Measurements from ENCODE around the gene BSG.
"Not testable (repeated sequence)": the region's sequence is repeated elsewhere in the genome, so short reads cannot be mapped to it uniquely, and the experiment has no call there.

The BSG gene

DNA sequence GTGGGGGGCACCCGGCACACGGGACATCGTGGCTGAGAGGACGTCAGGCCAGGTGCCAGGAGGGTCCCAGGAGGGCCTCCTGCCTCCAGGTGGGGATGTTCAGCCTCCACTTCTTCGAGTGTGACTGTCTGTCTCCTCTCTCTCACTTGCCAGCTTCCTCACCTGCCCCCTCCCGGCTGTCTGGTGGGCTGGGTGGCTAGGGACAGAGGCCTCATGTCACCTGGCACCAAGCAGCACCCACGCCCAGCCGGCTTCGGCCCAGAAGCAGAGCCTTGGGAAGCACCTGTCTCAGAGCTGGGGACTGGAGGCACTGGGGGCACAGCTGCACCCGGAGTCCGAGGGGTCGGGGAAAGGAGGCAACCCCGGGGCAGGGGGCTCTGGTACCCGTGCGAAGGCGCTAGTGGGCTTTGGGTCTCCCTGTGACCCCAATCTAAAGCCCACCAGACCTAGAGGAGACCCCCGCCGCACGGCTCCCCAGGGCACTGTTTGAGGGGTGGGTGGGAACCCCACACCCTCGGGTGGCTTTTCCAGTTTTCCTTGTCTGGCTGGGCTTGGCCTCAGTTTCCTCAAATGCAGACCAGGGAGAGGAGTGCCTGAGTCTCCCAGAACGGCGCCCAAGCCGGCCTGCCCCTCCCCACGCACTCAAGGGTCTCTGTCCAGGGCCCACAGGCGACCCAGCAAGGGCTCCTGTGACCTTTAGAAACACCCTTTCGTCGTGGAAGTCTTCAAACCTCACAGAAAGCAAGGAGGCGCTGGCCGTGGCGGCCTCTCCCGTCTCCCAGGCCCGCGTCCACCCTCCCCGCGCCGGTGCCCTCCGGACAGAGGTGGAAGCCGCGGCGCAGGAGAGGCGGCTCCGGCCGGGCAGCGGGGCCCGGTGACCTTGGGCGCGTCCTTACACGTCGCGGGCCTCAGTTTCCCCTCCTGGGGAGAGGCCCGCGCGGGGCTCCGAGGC is 16.6 kb downstream of the BSG start:
- DNase-seq, result peak in 1 of 2 donors; percentile 43

DNA sequence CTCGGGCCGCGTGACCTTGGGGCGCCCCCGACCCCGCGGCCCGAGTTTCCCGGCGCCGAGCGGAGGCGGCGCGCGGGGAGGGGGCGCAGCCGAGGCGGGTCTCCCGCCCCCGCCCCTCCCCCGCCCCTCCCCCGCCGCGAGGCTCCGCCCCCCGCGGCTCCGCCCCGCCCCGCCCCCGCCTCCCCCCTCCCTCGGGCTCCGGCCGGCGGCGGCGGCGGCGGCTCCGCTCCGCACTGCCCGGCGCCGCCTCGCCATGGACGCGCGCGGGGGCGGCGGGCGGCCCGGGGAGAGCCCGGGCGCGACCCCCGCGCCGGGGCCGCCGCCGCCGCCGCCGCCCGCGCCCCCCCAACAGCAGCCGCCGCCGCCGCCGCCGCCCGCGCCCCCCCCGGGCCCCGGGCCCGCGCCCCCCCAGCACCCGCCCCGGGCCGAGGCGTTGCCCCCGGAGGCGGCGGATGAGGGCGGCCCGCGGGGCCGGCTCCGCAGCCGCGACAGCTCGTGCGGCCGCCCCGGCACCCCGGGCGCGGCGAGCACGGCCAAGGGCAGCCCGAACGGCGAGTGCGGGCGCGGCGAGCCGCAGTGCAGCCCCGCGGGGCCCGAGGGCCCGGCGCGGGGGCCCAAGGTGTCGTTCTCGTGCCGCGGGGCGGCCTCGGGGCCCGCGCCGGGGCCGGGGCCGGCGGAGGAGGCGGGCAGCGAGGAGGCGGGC is 17.4 kb downstream of the BSG start, which contains the start of gene HCN2:
TSS of gene HCN2 (plus strand) at position 189 of the 703 bp plus-strand sequence. CDS start at position 254, 65 bp downstream.
- DNase-seq, result no peak

GRCh38 chr19:590396-590745 is 18.0 kb downstream of the BSG start:
- no peak for DNase-seq

DNA sequence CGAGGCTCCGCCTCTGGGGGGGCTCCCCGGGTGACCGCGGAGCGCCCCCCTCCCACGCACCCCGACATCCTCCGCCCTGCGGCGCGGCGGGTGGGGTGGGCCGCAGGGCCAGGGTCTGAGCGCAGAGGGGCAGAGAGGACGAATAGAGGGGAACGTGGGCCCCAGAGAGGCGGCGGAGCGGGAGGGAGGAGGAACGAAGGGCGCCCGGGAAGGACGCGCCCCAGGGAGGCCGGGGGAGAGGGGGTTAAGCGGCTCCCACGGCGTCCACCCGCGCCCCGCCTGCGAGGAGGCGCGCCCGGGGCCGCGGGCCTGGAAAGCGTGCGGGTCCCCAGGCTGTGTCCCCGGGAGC is 18.3 kb downstream of the BSG start:
- no peak for DNase-seq

GRCh38 chr19:591099-591958 is 18.9 kb downstream of the BSG start:
- DNase-seq, result peak in 1 of 2 donors; percentile 19

DNA sequence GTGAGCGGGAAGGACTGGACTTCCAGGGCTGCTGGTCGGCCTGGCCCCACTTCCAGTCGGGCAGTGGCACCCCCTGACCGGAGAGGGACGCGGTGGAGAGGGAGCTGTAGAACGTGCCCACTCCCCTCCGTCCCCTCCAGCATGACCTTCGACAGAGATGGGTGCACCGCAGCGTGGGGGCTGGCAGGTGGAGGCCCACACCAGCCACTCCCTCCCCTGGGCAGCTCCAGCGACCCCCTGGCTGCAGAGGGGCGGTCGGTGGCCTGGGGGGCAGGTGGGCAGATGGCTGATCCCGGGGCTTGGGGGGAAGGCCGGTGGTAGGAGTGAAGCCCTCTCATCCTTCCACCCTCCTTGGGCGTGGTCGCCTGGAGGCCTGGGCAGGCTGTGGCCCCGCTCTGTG is 19.7 kb downstream of the BSG start:
- DNase-seq, result no peak

DNA sequence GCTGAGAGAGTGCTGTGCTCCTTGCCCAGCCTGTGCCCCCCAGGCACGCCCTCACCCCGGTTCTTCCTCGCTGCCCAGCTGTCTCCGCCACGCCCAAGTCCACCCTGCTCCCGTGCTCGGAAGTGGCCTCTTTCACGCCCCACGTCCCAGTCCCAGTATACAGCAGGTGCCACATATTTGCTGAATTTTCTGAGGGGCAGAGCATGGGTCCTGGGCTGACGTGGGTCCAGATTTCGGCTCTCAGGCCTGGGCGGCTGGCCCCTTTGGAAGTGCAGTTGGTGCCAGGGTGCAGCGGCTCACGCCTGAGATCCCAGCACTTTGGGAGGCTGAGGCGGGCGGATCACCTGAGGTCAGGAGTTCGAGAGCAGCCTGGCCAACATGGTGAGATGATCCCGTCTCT is 20.7 kb downstream of the BSG start:
- no peak for DNase-seq

DNA sequence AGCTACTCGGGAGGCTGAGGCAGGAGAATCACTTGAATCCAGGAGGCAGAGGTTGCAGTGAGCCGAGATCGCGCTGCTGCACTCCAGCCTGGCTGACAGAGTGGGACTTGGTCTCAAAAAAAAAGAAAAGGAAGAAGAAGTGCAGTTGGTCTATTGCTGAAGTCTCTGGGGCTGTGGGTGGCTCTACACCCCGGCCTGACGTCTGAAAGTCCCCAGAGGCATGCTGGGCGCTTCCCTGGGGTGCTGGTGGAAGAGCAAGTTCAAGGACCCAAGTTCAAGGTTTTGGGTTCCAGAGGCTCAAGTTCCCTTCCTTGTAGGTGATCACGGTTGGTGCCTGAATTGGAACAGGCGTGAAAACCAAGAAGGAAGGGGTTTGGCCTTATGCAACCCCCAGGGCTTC is 21.1 kb downstream of the BSG start:
- no peak for DNase-seq

DNA sequence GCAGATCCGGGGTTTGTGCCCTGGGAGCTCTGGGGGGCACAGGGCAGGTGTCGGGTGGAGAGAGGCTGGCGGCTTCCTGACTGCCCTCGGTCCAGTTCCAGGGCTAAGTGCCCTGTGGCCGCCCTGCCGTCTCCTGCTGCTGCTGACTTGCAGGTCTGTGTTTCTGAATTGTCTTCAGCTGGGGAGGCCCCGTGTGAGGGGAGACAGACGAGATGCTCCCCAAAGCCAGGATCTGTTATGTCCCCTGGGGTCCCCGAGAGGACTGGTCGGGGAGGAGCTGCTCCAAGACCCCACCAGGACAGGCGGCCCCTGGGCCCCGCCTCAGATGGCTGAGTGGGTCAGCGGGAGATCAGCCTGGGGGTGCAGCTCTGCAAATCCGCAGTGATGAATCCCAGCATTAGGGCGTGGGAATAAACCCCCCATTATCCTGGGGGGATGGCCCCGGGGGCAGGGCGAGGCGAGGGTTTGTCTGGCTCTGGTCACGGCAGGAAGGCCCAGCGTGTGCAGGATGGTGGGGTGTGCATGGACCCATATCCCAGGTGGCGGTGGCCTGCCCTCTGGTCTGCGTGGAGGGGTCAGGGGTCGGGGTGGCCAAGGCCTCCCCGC is 22.0 kb downstream of the BSG start:
- no peak for DNase-seq

DNA sequence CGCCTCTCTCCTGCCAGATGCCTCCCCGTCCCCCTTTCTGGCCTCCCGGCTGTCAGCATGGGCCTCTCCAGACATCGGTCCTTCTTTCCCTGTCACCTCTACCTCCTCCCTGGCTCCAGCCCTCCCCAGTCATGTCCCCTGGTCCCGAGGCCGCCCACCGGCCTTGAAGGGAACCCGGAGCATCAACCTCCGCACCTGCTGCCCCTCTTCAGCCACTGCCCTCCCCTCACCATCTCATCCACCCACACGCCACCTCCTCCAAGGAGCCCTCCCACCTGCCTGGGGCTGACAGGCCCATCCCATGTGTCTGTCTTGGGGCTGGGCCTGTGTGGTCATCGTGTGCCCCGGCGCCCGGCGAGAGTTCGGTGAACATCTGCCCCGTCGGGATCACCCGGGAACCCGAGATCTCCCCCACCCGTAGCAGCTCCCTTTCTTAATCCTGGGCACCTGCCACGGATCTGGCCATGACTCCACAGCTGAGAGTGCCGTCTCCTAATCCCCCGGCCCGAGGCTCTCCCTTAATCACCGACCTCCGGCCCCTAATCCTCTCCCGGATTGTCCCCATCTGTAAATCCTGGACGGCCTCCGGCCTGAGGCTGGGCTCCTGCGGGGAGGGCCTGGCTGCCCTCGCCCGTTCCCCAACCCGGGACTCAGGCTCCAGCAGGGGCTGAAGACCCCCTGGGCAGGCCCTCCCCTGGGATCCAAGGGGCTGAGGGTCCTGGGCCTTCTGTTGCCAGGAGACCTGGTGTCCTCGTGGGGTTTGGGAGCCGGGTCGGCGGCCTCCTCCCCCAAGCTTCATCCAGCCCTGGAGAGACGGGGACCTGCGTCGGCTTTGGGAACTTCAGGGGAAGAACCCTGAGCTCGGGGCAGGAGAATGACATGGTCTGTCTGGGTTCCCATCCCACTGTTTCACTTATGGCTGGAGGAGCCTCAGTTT is 23.2 kb downstream of the BSG start:
- no peak for DNase-seq

DNA sequence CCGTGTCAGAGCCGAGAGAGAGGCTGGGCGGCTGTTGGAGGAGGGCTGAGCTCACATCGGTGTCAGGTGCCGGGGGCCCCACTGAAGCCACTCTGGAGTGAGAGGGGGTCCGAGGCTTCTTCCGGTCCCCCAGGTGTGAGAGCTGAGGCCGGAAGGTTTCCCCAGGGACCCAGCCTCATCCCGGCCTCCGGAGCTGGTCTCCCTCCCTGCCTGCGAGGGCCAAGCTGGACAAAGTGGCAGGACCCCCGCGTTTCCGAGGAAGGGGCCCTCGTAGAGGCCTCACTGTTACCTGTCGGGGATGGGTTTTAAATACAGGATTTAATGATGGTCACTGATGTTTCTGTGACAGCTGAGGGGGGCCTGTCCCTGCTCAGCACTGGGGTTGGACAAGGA is 23.9 kb downstream of the BSG start:
- no peak for DNase-seq

- DNase-seq, result no peak
These were observed 25.3 kb downstream of the BSG start for GRCh38 chr19:597406-598315.

GRCh38 chr19:601310-601709 is 28.9 kb downstream of the BSG start:
- no peak for DNase-seq

DNA sequence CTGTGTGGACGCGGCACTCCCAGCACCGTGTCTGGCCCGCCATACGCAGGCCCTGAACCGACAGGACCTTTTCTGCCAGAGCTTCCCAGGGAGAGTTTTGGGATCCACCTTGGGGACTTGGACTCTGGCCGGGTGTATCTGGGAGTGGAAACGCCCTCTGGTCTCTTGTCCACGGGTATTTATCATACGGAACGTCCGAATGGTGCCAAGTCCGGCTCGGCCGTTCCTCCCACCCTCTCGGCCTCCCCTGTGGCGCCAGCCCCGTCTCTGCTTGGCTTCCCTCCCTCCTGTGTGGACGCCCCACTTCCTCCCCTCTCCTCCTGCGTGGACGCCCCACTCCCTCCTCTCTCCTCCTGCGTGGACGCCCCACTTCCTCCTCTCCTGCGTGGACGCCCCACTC is 29.4 kb downstream of the BSG start:
- DNase-seq, result no peak

DNA sequence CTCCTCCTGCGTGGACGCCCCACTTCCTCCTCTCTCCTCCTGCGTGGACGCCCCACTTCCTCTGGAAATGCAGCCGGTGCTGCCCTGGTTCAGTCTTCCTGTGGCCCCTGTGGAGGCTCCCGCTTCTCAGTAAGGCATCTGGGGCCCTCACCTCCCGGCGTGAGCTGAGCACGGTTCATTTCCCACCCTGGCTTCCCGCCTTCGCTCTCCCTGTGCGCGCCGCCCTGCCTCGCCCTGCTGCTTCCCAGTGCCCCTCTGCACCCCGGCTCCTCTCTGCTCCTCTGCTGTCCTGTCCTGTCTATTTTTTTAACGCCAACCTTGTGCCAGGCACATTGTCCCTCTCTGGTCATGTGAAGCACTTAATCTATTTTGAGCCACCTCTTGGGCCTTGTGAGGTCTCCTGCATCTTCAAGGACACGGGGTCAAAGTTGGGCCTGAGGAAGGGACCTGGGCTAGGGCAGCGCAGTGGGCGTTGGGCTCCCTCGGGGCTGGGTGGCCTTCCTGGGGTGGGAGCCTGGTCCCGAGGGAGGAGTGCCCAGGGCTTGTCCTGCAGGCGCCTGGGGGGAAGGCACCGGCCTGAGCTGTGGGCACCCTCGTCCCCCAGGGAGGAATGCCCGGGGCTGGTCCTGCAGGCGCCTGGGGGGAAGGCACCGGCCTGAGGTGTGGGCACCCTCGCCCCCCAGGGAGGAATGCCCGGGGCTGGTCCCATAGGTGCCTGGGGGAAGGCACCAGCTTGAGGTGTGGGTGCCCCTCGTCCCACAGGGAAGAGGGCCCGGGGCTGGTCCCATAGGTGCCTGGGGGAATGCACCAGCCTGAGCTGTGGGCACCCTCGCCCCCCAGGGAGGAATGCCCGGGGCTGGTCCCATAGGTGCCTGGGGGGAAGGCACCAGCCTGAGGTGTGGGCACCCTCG is 30.2 kb downstream of the BSG start:
- no peak for DNase-seq

GRCh38 chr19:603302-603639 is 30.9 kb downstream of the BSG start:
- DNase-seq, result not testable (repeated sequence)

GRCh38 chr19:603779-604178 is 31.4 kb downstream of the BSG start:
- DNase-seq, result not testable (repeated sequence)

- no peak for DNase-seq
These were observed 32.0 kb downstream of the BSG start for GRCh38 chr19:604355-604754.

Data from hippocampal formation (tissue), 2 donors.